HEK293T (cell line): ENCODE data around the gene COL6A5.

Experiments used
- ARNT ChIP-seq: fragments of 450-650 bp; IDR thresholded peaks from 2 replicates; pipeline ENCODE4 v1.6.1; 2017; ENCODE audit warnings: mild to moderate bottlenecking
- CTBP1 ChIP-seq: fragments of 450-650 bp; IDR thresholded peaks from 2 replicates; pipeline ENCODE4 v1.6.1; 2016; ENCODE audit warnings: borderline replicate concordance
- ELF4 ChIP-seq: fragments of 450-650 bp; IDR thresholded peaks from 2 replicates; pipeline ENCODE4 v1.6.1; 2017; ENCODE audit warnings: antibody characterized with exemption
- FOXK2 ChIP-seq: fragments of 450-650 bp; IDR thresholded peaks from 2 replicates; pipeline ENCODE4 v1.6.1; 2016; ENCODE audit warnings: mild to moderate bottlenecking
- FOXM1 ChIP-seq: fragments of 450-650 bp; IDR thresholded peaks from 2 replicates; pipeline ENCODE4 v1.6.1; 2017; ENCODE audit warnings: mild to moderate bottlenecking, borderline replicate concordance
- HDGF ChIP-seq: fragments of 450-650 bp; IDR thresholded peaks from 2 replicates; pipeline ENCODE4 v1.6.1; 2017; ENCODE audit warnings: antibody characterized with exemption, borderline replicate concordance
- LEF1 ChIP-seq: fragments of 450-650 bp; IDR thresholded peaks from 2 replicates; pipeline ENCODE4 v1.6.1; 2017; ENCODE audit warnings: mild to moderate bottlenecking, borderline replicate concordance
- NFRKB ChIP-seq: fragments of 450-650 bp; IDR thresholded peaks from 2 replicates; pipeline ENCODE4 v1.6.1; 2016; ENCODE audit warnings: mild to moderate bottlenecking, moderate library complexity
- SP1 ChIP-seq: fragments of 450-650 bp; IDR thresholded peaks from 2 replicates; pipeline ENCODE4 v1.6.1; 2017
- SUZ12 ChIP-seq: fragments of 450-650 bp; IDR thresholded peaks from 2 replicates; pipeline ENCODE4 v1.6.1; 2016; ENCODE audit warnings: mild to moderate bottlenecking

DNA sequence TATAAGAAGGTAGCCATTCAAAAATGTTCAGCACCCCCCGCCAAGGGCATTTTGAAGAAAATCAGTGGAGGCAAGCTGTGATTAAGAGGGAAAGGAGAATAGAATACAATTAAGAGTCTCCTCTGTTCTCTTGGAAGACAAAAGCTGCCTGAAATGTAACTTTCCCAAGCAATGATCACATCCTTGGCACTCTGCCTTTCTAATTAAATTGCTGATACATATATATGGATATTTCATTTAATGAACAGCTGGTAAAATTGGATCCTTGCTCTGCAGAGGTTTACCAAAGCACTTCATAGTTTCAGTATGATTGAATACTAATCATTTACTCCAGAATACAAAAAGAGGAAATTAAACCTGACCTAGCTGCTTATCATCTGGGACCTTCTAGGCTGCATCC, 182.0 kb downstream of the COL6A5 start:
- TF ChIP-seq CTBP1: no peak
- TF ChIP-seq FOXK2: no peak
- no peak for TF ChIP-seq ELF4
- no peak for TF ChIP-seq NFRKB
- TF ChIP-seq FOXM1: no peak
- no peak for TF ChIP-seq ARNT
- TF ChIP-seq LEF1: no peak
- no peak for TF ChIP-seq SP1
- no peak for TF ChIP-seq SUZ12
- no peak for TF ChIP-seq HDGF
